Measurements from ENCODE around the gene ZSCAN12. TPM values are rescaled to one million over a fixed set of nuclear protein-coding genes. Genes with fewer than 3 reads are reported as not detected.

The ZSCAN12 gene
- total RNA-seq, 2 experiments from 2014 or later, result 2.0 to 2.3 TPM

- no peak overlapping the region for H3K4me3 ChIP-seq (ENCODE audit: low read length)
- DNase-seq, result no peak
- TF ChIP-seq CTCF (IDR thresholded peaks at IDR 0.05), result no peak
- Mint-ChIP-seq H3K27me3 (no peaks in the 10 kb centered on the region), H3K27ac (no peak overlapping the region), H3K4me1 (ENCODE audit: low read depth) (no peaks in the 10 kb centered on the region), H3K9me3 (no peaks in the 10 kb centered on the region), H3K36me3 (ENCODE audit: low read depth) (peaks cover 17% of the 10 kb centered on the region), H3K4me3 (no peak overlapping the region)
- no peak for ATAC-seq (ENCODE audit: poor library complexity)
- H3K9me3 ChIP-seq (ENCODE audit: control insufficient read depth in 1 of 2, insufficient read depth in 1 of 2, low read length in 2 of 2), result no peaks in the 10 kb centered on the region
- ChIA-PET CTCF (interaction anchor here (1.9 kb wide), 1 partner anchor 16 kb away, joined by 6 read pairs; no protein-coding TSS in a partner anchor), POLR2A (no interaction called here)
- no peaks in the 10 kb centered on the region for H3K4me1 ChIP-seq (ENCODE audit: insufficient read depth, low read length)
- H3K27me3 ChIP-seq (ENCODE audit: control insufficient read depth in 1 of 2, insufficient read depth in 2 of 2, low read length in 2 of 2), result no peaks in the 10 kb centered on the region
- intact Hi-C loops (cut with DNase I, micrococcal nuclease), result no loop called here
- no peak overlapping the region for H3K27ac ChIP-seq (ENCODE audit: low read depth in 1 of 2, low read length in 2 of 2)
- no peaks in the 10 kb centered on the region for H3K36me3 ChIP-seq (ENCODE audit: insufficient read depth, low read length)
These were observed 27.7 kb downstream of the ZSCAN12 start for GRCh38 chr6:28371706-28372451.

GRCh38 chr6:28371280-28371679 lies 28.3 kb downstream of the ZSCAN12 start:
- Histone ChIP-seq H3K27ac (ENCODE audit: low read depth in 1 of 2, low read length in 2 of 2) (no peak overlapping the region), H3K36me3 (ENCODE audit: insufficient read depth, low read length) (peaks cover 4% of the 10 kb centered on the region), H3K4me1 (ENCODE audit: insufficient read depth, low read length) (no peaks in the 10 kb centered on the region), H3K9me3 (ENCODE audit: control insufficient read depth in 1 of 2, insufficient read depth in 1 of 2, low read length in 2 of 2) (no peaks in the 10 kb centered on the region), H3K4me3 (ENCODE audit: low read length) (no peak overlapping the region), H3K27me3 (ENCODE audit: control insufficient read depth in 1 of 2, insufficient read depth in 2 of 2, low read length in 2 of 2) (no peaks in the 10 kb centered on the region)
- no peaks in the 10 kb centered on the region for H3K4me1 Mint-ChIP-seq (ENCODE audit: low read depth)
- no peaks in the 10 kb centered on the region for H3K27me3 Mint-ChIP-seq
- H3K27ac Mint-ChIP-seq, result no peak overlapping the region
- POLR2A ChIA-PET, result no interaction called here
- H3K4me3 Mint-ChIP-seq, result no peak overlapping the region
- H3K9me3 Mint-ChIP-seq, result no peaks in the 10 kb centered on the region
- H3K36me3 Mint-ChIP-seq (ENCODE audit: low read depth), result peaks cover 21% of the 10 kb centered on the region
- ATAC-seq (ENCODE audit: poor library complexity) (no peak), DNase-seq (no peak)
- CTCF ChIA-PET, result interaction anchor here (1.9 kb wide), 1 partner anchor 15 kb away, joined by 6 read pairs; no protein-coding TSS in a partner anchor
- TF ChIP-seq CTCF (IDR thresholded peaks at IDR 0.05), result no peak
- intact Hi-C loops (cut with DNase I, micrococcal nuclease), result no loop called here

- H3K27me3 ChIP-seq (ENCODE audit: control insufficient read depth in 1 of 2, insufficient read depth in 2 of 2, low read length in 2 of 2), result no peaks in the 10 kb centered on the region
- Mint-ChIP-seq H3K4me3 (no peak overlapping the region), H3K4me1 (ENCODE audit: low read depth) (no peaks in the 10 kb centered on the region), H3K27me3 (no peaks in the 10 kb centered on the region), H3K9me3 (no peaks in the 10 kb centered on the region), H3K27ac (no peak overlapping the region), H3K36me3 (ENCODE audit: low read depth) (peaks cover 26% of the 10 kb centered on the region)
- DNase-seq (no peak), ATAC-seq (ENCODE audit: poor library complexity) (no peak)
- H3K4me3 ChIP-seq (ENCODE audit: low read length), result no peak overlapping the region
- no peaks in the 10 kb centered on the region for H3K9me3 ChIP-seq (ENCODE audit: control insufficient read depth in 1 of 2, insufficient read depth in 1 of 2, low read length in 2 of 2)
- intact Hi-C loops (cut with DNase I, micrococcal nuclease), result no loop called here
- ChIA-PET POLR2A (interaction anchor here (0.6 kb wide), 1 partner anchor 35 kb away, joined by 3 read pairs; no protein-coding TSS in a partner anchor), CTCF (interaction anchor here (1.9 kb wide), 1 partner anchor 14 kb away, joined by 6 read pairs; no protein-coding TSS in a partner anchor)
- H3K4me1 ChIP-seq (ENCODE audit: insufficient read depth, low read length), result no peaks in the 10 kb centered on the region
- no peak overlapping the region for H3K27ac ChIP-seq (ENCODE audit: low read depth in 1 of 2, low read length in 2 of 2)
- H3K36me3 ChIP-seq (ENCODE audit: insufficient read depth, low read length), result peaks cover 12% of the 10 kb centered on the region
- no peak for TF ChIP-seq CTCF (IDR thresholded peaks at IDR 0.05)
These were observed 29.1 kb downstream of the ZSCAN12 start for GRCh38 chr6:28370440-28370839.
